GM19463 (cell line): ENCODE data around the gene LEKR1.

Source experiments
- ATAC-seq: cut with Tn5 transposase; IDR thresholded peaks from one replicate; pipeline ENCODE4 v1.9.1; 2021; ENCODE audit warnings: mild to moderate bottlenecking, moderate library complexity; ENCODE audit not compliant: unreplicated experiment

The LEKR1 gene

GRCh38 chr3:157075693-157076420, 249.7 kb downstream of the LEKR1 start:
- ATAC-seq, result peak; percentile 45

GRCh38 chr3:157077565-157077991, 251.4 kb downstream of the LEKR1 start:
- ATAC-seq, result no peak

GRCh38 chr3:157078131-157078810, 252.1 kb downstream of the LEKR1 start:
- ATAC-seq, result no peak

GRCh38 chr3:157078811-157079185, 252.6 kb downstream of the LEKR1 start:
- no peak for ATAC-seq

- ATAC-seq, result no peak
Measured at GRCh38 chr3:157079676-157080369, 253.7 kb downstream of the LEKR1 start.

- ATAC-seq, result peak; percentile 88
Measured at GRCh38 chr3:157081626-157082210, 255.6 kb downstream of the LEKR1 start.

- ATAC-seq, result no peak
Measured at GRCh38 chr3:157082305-157082982, 256.3 kb downstream of the LEKR1 start.

- no peak for ATAC-seq
Measured at GRCh38 chr3:157083824-157084223, 257.7 kb downstream of the LEKR1 start.

- no peak for ATAC-seq
Measured at GRCh38 chr3:157086060-157086750, 260.1 kb downstream of the LEKR1 start.

GRCh38 chr3:157086775-157087174, 260.6 kb downstream of the LEKR1 start:
- ATAC-seq, result no peak

- ATAC-seq, result no peak
Measured at GRCh38 chr3:157087373-157087772, 261.2 kb downstream of the LEKR1 start.

GRCh38 chr3:157087780-157088600, 261.8 kb downstream of the LEKR1 start:
- no peak for ATAC-seq

- peak; percentile 64 for ATAC-seq
Measured at GRCh38 chr3:157088601-157089454, 262.7 kb downstream of the LEKR1 start.

GRCh38 chr3:157089455-157090221, 263.5 kb downstream of the LEKR1 start:
- ATAC-seq, result peak; percentile 11

GRCh38 chr3:157091083-157091833, 265.1 kb downstream of the LEKR1 start:
- ATAC-seq, result no peak

GRCh38 chr3:157092230-157092629, 266.1 kb downstream of the LEKR1 start:
- no peak for ATAC-seq

- ATAC-seq, result peak; percentile 7
Measured at GRCh38 chr3:157093096-157093495, 266.9 kb downstream of the LEKR1 start.
